Measurements from ENCODE around the gene RAB3C.

The RAB3C gene

DNA sequence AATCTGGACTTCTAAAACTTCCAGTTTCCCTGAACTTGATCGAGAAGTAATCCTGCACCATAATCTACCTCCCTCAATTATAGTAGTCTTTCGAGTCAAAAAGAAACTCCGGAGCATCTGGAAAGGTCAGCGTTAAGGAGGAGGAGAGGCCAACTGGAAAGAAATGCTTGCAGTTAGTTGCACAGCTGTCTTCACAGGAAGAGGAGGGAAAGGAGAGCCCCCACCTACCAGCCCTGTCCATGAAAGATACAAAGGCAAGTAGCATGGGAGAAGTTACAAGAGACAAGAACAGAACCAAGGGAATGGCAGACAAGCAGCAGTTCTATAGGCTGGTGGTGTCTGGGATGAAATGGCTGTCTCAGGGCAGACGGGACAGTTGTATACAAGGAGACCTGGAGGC, 170.6 kb downstream of the RAB3C start:
- TF ChIP-seq ARNTL (CRISPR knock-in tag; IDR thresholded peaks at IDR 0.05; ENCODE audit: borderline replicate concordance, low read depth) (no peak), SNAI2 (CRISPR knock-in tag; IDR thresholded peaks at IDR 0.05) (no peak), PPARA (CRISPR knock-in tag; IDR thresholded peaks at IDR 0.05; ENCODE audit: borderline replicate concordance) (no peak), BACH2 (CRISPR knock-in tag; IDR thresholded peaks at IDR 0.05; ENCODE audit: borderline replicate concordance) (no peak), GLIS3 (CRISPR knock-in tag; IDR thresholded peaks at IDR 0.05) (no peak), TCF4 (CRISPR knock-in tag; IDR thresholded peaks at IDR 0.05; ENCODE audit: borderline replicate concordance) (no peak), ESRRG (CRISPR knock-in tag; IDR thresholded peaks at IDR 0.05) (no peak), ZNF565 (CRISPR knock-in tag; conservative IDR thresholded peaks at IDR 0.05; ENCODE audit: low read depth) (no peak), RARB (CRISPR knock-in tag; IDR thresholded peaks at IDR 0.05) (no peak), ZFP3 (CRISPR knock-in tag; IDR thresholded peaks at IDR 0.05) (no peak)
- TF ChIP-seq, protein P1, sequence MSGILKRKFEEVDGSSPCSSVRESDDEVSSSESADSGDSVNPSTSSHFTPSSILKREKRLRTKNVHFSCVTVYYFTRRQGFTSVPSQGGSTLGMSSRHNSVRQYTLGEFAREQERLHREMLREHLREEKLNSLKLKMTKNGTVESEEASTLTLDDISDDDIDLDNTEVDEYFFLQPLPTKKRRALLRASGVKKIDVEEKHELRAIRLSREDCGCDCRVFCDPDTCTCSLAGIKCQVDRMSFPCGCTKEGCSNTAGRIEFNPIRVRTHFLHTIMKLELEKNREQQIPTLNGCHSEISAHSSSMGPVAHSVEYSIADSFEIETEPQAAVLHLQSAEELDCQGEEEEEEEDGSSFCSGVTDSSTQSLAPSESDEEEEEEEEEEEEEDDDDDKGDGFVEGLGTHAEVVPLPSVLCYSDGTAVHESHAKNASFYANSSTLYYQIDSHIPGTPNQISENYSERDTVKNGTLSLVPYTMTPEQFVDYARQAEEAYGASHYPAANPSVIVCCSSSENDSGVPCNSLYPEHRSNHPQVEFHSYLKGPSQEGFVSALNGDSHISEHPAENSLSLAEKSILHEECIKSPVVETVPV (CRISPR knock-in tag; IDR thresholded peaks at IDR 0.05), result no peak
- TF ChIP-seq, protein P2, sequence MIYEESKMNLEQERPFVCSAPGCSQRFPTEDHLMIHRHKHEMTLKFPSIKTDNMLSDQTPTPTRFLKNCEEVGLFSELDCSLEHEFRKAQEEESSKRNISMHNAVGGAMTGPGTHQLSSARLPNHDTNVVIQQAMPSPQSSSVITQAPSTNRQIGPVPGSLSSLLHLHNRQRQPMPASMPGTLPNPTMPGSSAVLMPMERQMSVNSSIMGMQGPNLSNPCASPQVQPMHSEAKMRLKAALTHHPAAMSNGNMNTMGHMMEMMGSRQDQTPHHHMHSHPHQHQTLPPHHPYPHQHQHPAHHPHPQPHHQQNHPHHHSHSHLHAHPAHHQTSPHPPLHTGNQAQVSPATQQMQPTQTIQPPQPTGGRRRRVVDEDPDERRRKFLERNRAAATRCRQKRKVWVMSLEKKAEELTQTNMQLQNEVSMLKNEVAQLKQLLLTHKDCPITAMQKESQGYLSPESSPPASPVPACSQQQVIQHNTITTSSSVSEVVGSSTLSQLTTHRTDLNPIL (CRISPR knock-in tag; IDR thresholded peaks at IDR 0.05; ENCODE audit: low read depth), result no peak
- no peak for ATAC-seq

DNA sequence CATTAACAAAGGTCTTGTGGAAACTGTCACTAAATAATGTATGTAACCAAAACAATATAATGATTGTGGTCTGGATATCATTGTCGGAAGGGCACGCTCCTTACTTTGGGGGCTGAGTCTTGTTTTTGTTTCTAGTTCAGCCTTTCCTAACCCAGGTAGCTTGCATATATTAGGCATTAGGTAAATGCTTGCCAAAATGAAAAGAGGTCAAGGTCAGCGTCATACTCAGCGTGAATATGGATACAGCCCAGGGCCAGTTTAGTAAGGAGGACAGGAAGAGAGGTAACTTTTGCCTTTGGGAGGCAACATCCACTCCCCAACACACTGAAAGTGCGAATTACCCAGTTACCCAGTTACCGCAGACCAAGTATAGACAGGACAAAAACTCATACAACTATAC, 171.4 kb downstream of the RAB3C start:
- TF ChIP-seq ZC3H10 (CRISPR knock-in tag; IDR thresholded peaks at IDR 0.05) (no peak), PPARA (CRISPR knock-in tag; IDR thresholded peaks at IDR 0.05; ENCODE audit: borderline replicate concordance) (no peak), TOX (CRISPR knock-in tag; IDR thresholded peaks at IDR 0.05; ENCODE audit: borderline replicate concordance) (no peak), OSR1 (CRISPR knock-in tag; IDR thresholded peaks at IDR 0.05) (no peak), ISL1 (CRISPR knock-in tag; IDR thresholded peaks at IDR 0.05) (no peak), CSDC2 (CRISPR knock-in tag; IDR thresholded peaks at IDR 0.05) (no peak), SNAI2 (CRISPR knock-in tag; IDR thresholded peaks at IDR 0.05) (no peak), RARB (CRISPR knock-in tag; IDR thresholded peaks at IDR 0.05) (no peak), ZNF70 (CRISPR knock-in tag; IDR thresholded peaks at IDR 0.05) (no peak), BACH2 (CRISPR knock-in tag; IDR thresholded peaks at IDR 0.05; ENCODE audit: borderline replicate concordance) (no peak), ZNF8 (CRISPR knock-in tag; IDR thresholded peaks at IDR 0.05) (no peak), ARNTL (CRISPR knock-in tag; IDR thresholded peaks at IDR 0.05; ENCODE audit: borderline replicate concordance, low read depth) (no peak), GLIS3 (CRISPR knock-in tag; IDR thresholded peaks at IDR 0.05) (no peak)
- TF ChIP-seq, protein P2 (CRISPR knock-in tag; IDR thresholded peaks at IDR 0.05; ENCODE audit: low read depth), result no peak
- TF ChIP-seq, protein P3, sequence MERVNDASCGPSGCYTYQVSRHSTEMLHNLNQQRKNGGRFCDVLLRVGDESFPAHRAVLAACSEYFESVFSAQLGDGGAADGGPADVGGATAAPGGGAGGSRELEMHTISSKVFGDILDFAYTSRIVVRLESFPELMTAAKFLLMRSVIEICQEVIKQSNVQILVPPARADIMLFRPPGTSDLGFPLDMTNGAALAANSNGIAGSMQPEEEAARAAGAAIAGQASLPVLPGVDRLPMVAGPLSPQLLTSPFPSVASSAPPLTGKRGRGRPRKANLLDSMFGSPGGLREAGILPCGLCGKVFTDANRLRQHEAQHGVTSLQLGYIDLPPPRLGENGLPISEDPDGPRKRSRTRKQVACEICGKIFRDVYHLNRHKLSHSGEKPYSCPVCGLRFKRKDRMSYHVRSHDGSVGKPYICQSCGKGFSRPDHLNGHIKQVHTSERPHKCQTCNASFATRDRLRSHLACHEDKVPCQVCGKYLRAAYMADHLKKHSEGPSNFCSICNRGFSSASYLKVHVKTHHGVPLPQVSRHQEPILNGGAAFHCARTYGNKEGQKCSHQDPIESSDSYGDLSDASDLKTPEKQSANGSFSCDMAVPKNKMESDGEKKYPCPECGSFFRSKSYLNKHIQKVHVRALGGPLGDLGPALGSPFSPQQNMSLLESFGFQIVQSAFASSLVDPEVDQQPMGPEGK (CRISPR knock-in tag; IDR thresholded peaks at IDR 0.05; ENCODE audit: borderline replicate concordance), result no peak
- ATAC-seq, result no peak

DNA sequence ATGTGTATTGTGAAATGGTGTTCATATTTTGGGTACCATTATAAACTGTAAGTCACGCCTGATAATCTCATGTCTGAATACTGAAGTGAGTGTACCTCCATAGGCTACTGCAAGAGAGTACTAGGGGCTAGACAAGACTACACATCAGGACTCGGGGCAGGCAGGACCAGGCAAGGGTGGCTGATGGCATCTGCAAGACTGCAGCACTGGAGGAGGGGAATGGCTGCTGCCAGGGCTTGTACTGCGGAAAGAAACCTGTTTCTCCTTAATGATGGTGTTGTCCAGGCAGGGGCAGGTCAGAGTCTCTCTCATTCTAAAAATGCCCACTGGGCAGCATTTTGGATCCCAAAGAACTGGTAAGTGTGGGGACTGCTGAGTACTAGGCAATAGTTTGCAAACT, 172.5 kb downstream of the RAB3C start:
- ATAC-seq, result no peak
- TF ChIP-seq ARNTL (CRISPR knock-in tag; IDR thresholded peaks at IDR 0.05; ENCODE audit: borderline replicate concordance, low read depth), result no peak
- TF ChIP-seq, protein P4, sequence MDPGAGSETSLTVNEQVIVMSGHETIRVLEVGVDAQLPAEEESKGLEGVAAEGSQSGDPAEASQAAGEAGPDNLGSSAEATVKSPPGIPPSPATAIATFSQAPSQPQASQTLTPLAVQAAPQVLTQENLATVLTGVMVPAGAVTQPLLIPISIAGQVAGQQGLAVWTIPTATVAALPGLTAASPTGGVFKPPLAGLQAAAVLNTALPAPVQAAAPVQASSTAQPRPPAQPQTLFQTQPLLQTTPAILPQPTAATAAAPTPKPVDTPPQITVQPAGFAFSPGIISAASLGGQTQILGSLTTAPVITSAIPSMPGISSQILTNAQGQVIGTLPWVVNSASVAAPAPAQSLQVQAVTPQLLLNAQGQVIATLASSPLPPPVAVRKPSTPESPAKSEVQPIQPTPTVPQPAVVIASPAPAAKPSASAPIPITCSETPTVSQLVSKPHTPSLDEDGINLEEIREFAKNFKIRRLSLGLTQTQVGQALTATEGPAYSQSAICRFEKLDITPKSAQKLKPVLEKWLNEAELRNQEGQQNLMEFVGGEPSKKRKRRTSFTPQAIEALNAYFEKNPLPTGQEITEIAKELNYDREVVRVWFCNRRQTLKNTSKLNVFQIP (CRISPR knock-in tag; IDR thresholded peaks at IDR 0.05; ENCODE audit: borderline replicate concordance, low read depth), result no peak
- TF ChIP-seq BACH2 (CRISPR knock-in tag; IDR thresholded peaks at IDR 0.05; ENCODE audit: borderline replicate concordance), result no peak
- no peak for TF ChIP-seq ESRRG (CRISPR knock-in tag; IDR thresholded peaks at IDR 0.05)
- no peak for TF ChIP-seq TOX (CRISPR knock-in tag; IDR thresholded peaks at IDR 0.05; ENCODE audit: borderline replicate concordance)
- no peak for TF ChIP-seq SNAI2 (CRISPR knock-in tag; IDR thresholded peaks at IDR 0.05)
- TF ChIP-seq ZNF8 (CRISPR knock-in tag; IDR thresholded peaks at IDR 0.05), result no peak
- no peak for TF ChIP-seq ISL1 (CRISPR knock-in tag; IDR thresholded peaks at IDR 0.05)
- TF ChIP-seq, protein P5, sequence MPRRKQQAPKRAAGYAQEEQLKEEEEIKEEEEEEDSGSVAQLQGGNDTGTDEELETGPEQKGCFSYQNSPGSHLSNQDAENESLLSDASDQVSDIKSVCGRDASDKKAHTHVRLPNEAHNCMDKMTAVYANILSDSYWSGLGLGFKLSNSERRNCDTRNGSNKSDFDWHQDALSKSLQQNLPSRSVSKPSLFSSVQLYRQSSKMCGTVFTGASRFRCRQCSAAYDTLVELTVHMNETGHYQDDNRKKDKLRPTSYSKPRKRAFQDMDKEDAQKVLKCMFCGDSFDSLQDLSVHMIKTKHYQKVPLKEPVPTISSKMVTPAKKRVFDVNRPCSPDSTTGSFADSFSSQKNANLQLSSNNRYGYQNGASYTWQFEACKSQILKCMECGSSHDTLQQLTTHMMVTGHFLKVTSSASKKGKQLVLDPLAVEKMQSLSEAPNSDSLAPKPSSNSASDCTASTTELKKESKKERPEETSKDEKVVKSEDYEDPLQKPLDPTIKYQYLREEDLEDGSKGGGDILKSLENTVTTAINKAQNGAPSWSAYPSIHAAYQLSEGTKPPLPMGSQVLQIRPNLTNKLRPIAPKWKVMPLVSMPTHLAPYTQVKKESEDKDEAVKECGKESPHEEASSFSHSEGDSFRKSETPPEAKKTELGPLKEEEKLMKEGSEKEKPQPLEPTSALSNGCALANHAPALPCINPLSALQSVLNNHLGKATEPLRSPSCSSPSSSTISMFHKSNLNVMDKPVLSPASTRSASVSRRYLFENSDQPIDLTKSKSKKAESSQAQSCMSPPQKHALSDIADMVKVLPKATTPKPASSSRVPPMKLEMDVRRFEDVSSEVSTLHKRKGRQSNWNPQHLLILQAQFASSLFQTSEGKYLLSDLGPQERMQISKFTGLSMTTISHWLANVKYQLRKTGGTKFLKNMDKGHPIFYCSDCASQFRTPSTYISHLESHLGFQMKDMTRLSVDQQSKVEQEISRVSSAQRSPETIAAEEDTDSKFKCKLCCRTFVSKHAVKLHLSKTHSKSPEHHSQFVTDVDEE (CRISPR knock-in tag; IDR thresholded peaks at IDR 0.05), result no peak
- TF ChIP-seq ZNF565 (CRISPR knock-in tag; conservative IDR thresholded peaks at IDR 0.05; ENCODE audit: low read depth), result no peak
- TF ChIP-seq ZFP30 (CRISPR knock-in tag; IDR thresholded peaks at IDR 0.05), result no peak
- no peak for TF ChIP-seq TCF4 (CRISPR knock-in tag; IDR thresholded peaks at IDR 0.05; ENCODE audit: borderline replicate concordance)
- no peak for TF ChIP-seq ZC3H10 (CRISPR knock-in tag; IDR thresholded peaks at IDR 0.05)

Data from SK-N-SH treated with all-trans-retinoic acid at 6 μM for 48 hours (cell line).